K562 (cell line): ENCODE measurements around the gene HIP1R. TPM values are rescaled to one million over a fixed set of nuclear protein-coding genes. Genes with fewer than 3 reads are reported as not detected.

Experiments used
- CHD2 ChIP-seq: IDR thresholded peaks from 2 replicates; pipeline ENCODE4 v1.6.1; 2011; ENCODE audit warnings: low read depth, low read length
- CSDE1 ChIP-seq, 2 experiments: fragments of 450-650 bp; IDR thresholded peaks; 2 replicates each; pipeline ENCODE4 v1.6.1; 2016; ENCODE audit warnings: mild to moderate bottlenecking in 1 of 2
- CTBP1 ChIP-seq: fragments of 450-650 bp; IDR thresholded peaks from 2 replicates; pipeline ENCODE4 v1.6.1; 2016; ENCODE audit warnings: borderline replicate concordance
- DMBX1 ChIP-seq: fragments of 250-450 bp; sonication (Bioruptor Pico); IDR thresholded peaks from 2 replicates; pipeline ENCODE4 v1.8.0; 2022; ENCODE audit warnings: inconsistent platforms, mild to moderate bottlenecking, moderate library complexity, borderline replicate concordance
- FOSL1 ChIP-seq: fragments of 200-800 bp; sonication (Bioruptor generic); conservative IDR thresholded peaks from 2 replicates; pipeline ENCODE4 v1.6.1; 2016; ENCODE audit warnings: missing genetic modification characterization, missing compliant biosample characterization
- LEF1 ChIP-seq: fragments of 450-650 bp; IDR thresholded peaks from 2 replicates; pipeline ENCODE4 v1.6.1; 2016; ENCODE audit warnings: mild to moderate bottlenecking
- NFE2 ChIP-seq: IDR thresholded peaks from 2 replicates; pipeline ENCODE4 v1.6.1; 2014; ENCODE audit warnings: antibody characterized with exemption, low read depth
- NR2C1 ChIP-seq, 2 experiments: fragments of 450-650 bp; IDR thresholded peaks; 2 replicates each; pipeline ENCODE4 v1.6.1; 2017; ENCODE audit warnings: mild to moderate bottlenecking in 2 of 2, antibody characterized with exemption in 1 of 2, inconsistent platforms in 1 of 2, missing compliant biosample characterization in 1 of 2, missing genetic modification characterization in 1 of 2
- RAD51 ChIP-seq: fragments of 450-650 bp; IDR thresholded peaks from 2 replicates; pipeline ENCODE4 v1.7.1; 2016; ENCODE audit warnings: low read depth, mild to moderate bottlenecking, borderline replicate concordance
- REST ChIP-seq, 2 experiments: fragments of 450-650 bp; formaldehyde crosslinking in 1 of 2; IDR thresholded peaks; 2 replicates each; pipeline versions ENCODE4 v1.4.0 to v1.6.1; 2014 to 2020; ENCODE audit warnings: mild to moderate bottlenecking in 2 of 2, borderline replicate concordance in 1 of 2, low read depth in 1 of 2
- RFX7 ChIP-seq: fragments of 250-450 bp; sonication (Bioruptor Pico); IDR thresholded peaks from 2 replicates; pipeline ENCODE4 v1.5.1; 2021; ENCODE audit warnings: mild to moderate bottlenecking
- SIRT6 ChIP-seq: IDR thresholded peaks from one replicate; pipeline ENCODE4 v1.6.1; 2012; ENCODE audit warnings: low read depth, mild to moderate bottlenecking, control low read depth, inconsistent platforms, low read length, moderate library complexity
- TEAD4 ChIP-seq, 2 experiments: sonication (generic) in 1 of 2; formaldehyde crosslinking in 1 of 2; IDR thresholded peaks; 2 replicates each; pipeline versions ENCODE4 v1.6.1 to v1.8.0; 2012 to 2022; ENCODE audit warnings: borderline replicate concordance in 1 of 2, inconsistent platforms in 1 of 2, low read length in 1 of 2, mild to moderate bottlenecking in 1 of 2, missing genetic modification reagents in 1 of 2
- USF1 ChIP-seq: sonication (generic); formaldehyde crosslinking; IDR thresholded peaks from 2 replicates; pipeline ENCODE4 v1.9.0; 2022; ENCODE audit warnings: mild to moderate bottlenecking, missing genetic modification reagents
- ZNF263 ChIP-seq: sonication (generic); formaldehyde crosslinking; IDR thresholded peaks from 2 replicates; pipeline ENCODE4 v1.8.0; 2022; ENCODE audit warnings: mild to moderate bottlenecking, missing genetic modification reagents, borderline replicate concordance
- polyA plus RNA-seq, 8 experiments: library from polyadenylated mRNA; depleted of rRNA in 4 of 8; stranded (reverse) in 5 of 8; unstranded in 3 of 8; fragments of >200 nt; fragmentation: Nextera tagmentation in 2 of 8; fragmentation: Illumina TruSeq in 1 of 8; extraction: Ambion mirVana in 2 of 8; extraction: Trizol in 1 of 8; gene quantifications; 2 replicates each; pipeline versions ENCODE4 v1.2.1 to v1.2.3, GENCODE V29; 2011 to 2014; ENCODE audit warnings: inconsistent platforms in 1 of 8, missing spikeins in 1 of 8
- total RNA-seq, 7 experiments: library from RNA; depleted of rRNA in 6 of 7; stranded (reverse); fragments of >200 nt in 6 of 7; fragmentation: Illumina TruSeq in 2 of 7; extraction: Trizol in 2 of 7; gene quantifications; 2 replicates each; pipeline versions ENCODE4 v1.2.1 to v1.2.3, GENCODE V29; 2011 to 2021; ENCODE audit warnings: low replicate concordance in 1 of 7

The HIP1R gene
- total and polyA plus RNA-seq, 9 of the 15 experiments (the other 6 are each of a cell fraction or from before 2014, with no cell fraction given) = 0.15 to 31.0 (median 14.2) TPM

GRCh38 chr12:122895704-122896636, 60.7 kb downstream of the HIP1R start, which contains the start of gene VPS37B (continued):
- 0 out of 2 replicates have a peak, but pooled peaks have one; percentile 12 for TF ChIP-seq LEF1
- peak; percentile 91 for TF ChIP-seq CTBP1
- TF ChIP-seq SIRT6 = no peak
- TF ChIP-seq DMBX1 (CRISPR knock-in tag) = peak; percentile 65; the same call in 1 of the 2 replicates
- TF ChIP-seq REST (IDR thresholded peaks at IDR 0.05; ENCODE audit: borderline replicate concordance) = peak; percentile 78
- no peak for TF ChIP-seq REST (CRISPR knock-in tag; IDR thresholded peaks at IDR 0.05; ENCODE audit: low read depth)
- TF ChIP-seq CHD2 = peak; percentile 16; the same call in 1 of the 2 replicates
- no peak for TF ChIP-seq NR2C1 (IDR thresholded peaks at IDR 0.05)
- peak; percentile 42; the same call in 1 of the 2 replicates for TF ChIP-seq NR2C1 (tag; IDR thresholded peaks at IDR 0.05)
- peak; percentile 62 for TF ChIP-seq TEAD4 (IDR thresholded peaks at IDR 0.05; ENCODE audit: low read length)
- TF ChIP-seq TEAD4 (CRISPR knock-in tag; IDR thresholded peaks at IDR 0.05; ENCODE audit: borderline replicate concordance) = no peak
- peak; percentile 27; the same call in 1 of the 2 replicates for TF ChIP-seq RFX7
- peak; percentile 89 for TF ChIP-seq RAD51
- TF ChIP-seq NFE2 = 0 out of 2 replicates have a peak, but pooled peaks have one; percentile 21
- TF ChIP-seq ZNF263 (CRISPR knock-in tag) = no peak; the same call in 1 of the 2 replicates
- TF ChIP-seq USF1 (CRISPR knock-in tag) = peak; percentile 96
- TF ChIP-seq FOSL1 (tag) = peak; percentile 92
- TF ChIP-seq CSDE1 (IDR thresholded peaks at IDR 0.05) = peak in 1 of 2 experiments; percentile 97; a peak in 2 of 4 replicates
